HL-60 (cell line): ENCODE measurements around the gene NCAPH2.

ENCODE experiments used
- DNase-seq, 2 experiments: peaks; one replicate each; pipeline ENCODE4 v3.0.0-alpha.2; 2010 to 2020; ENCODE audit warnings: low read depth in 1 of 2, low spot score in 1 of 2
- H3K27ac ChIP-seq: fragments of 250-450 bp; sonication (Bioruptor Pico); replicated peaks from 2 replicates; pipeline ENCODE4 v1.5.1; 2020; ENCODE audit warnings: mild to moderate bottlenecking, moderate library complexity
- H3K27me3 ChIP-seq: fragments of 250-450 bp; sonication (Bioruptor Pico); 2 replicates; pipeline ENCODE4 v1.5.1; 2021; ENCODE audit warnings: mild to moderate bottlenecking, moderate library complexity; ENCODE audit not compliant: insufficient read depth, poor library complexity, severe bottlenecking
- H3K4me3 ChIP-seq: replicated peaks from 2 replicates; pipeline ENCODE4 v1.5.1; 2011; ENCODE audit warnings: mild to moderate bottlenecking, control low read depth, low read length; ENCODE audit not compliant: insufficient read depth
- CTCF ChIP-seq: IDR thresholded peaks from one replicate; pipeline ENCODE4 v1.5.1; 2011; ENCODE audit warnings: low read length, control low read depth, inconsistent platforms; ENCODE audit not compliant: insufficient read depth
- GABPA ChIP-seq: IDR thresholded peaks from 2 replicates; pipeline ENCODE4 v1.6.1; 2012; ENCODE audit warnings: low read depth
- POLR2AphosphoS5 ChIP-seq: IDR thresholded peaks from 2 replicates; pipeline ENCODE4 v1.6.1; 2012; ENCODE audit warnings: low read depth
- REST ChIP-seq: IDR thresholded peaks from 2 replicates; pipeline ENCODE4 v1.6.1; 2012; ENCODE audit warnings: low read depth; ENCODE audit not compliant: insufficient replicate concordance
- SPI1 ChIP-seq: IDR thresholded peaks from 2 replicates; pipeline ENCODE4 v1.6.1; 2012; ENCODE audit warnings: low read depth, mild to moderate bottlenecking, borderline replicate concordance

Gene NCAPH2

GRCh38 chr22:50572965-50573364, 64.9 kb downstream of the NCAPH2 start:
- H3K27ac ChIP-seq, result no peak overlapping the region
- H3K4me3 ChIP-seq, result no peak overlapping the region
- TF ChIP-seq REST (no peak), GABPA (no peak), POLR2AphosphoS5 (no peak), SPI1 (no peak), CTCF (no peak)
- DNase-seq, result no peak
- H3K27me3 ChIP-seq, result no peaks in the 10 kb centered on the region

GRCh38 chr22:50573491-50574382, 65.7 kb downstream of the NCAPH2 start:
- no peak for TF ChIP-seq GABPA
- no peak for TF ChIP-seq CTCF
- no peak for TF ChIP-seq POLR2AphosphoS5
- TF ChIP-seq SPI1, result no peak
- H3K4me3 ChIP-seq, result no peak overlapping the region
- no peak for DNase-seq

GRCh38 chr22:50574383-50574755, 66.3 kb downstream of the NCAPH2 start:
- DNase-seq, result no peak
- Histone ChIP-seq H3K4me3 (no peak overlapping the region), H3K27me3 (no peaks in the 10 kb centered on the region), H3K27ac (no peak overlapping the region)
- no peak for TF ChIP-seq CTCF
- TF ChIP-seq GABPA, result no peak
- TF ChIP-seq POLR2AphosphoS5, result no peak
- TF ChIP-seq REST, result no peak
- TF ChIP-seq SPI1, result no peak

More at GRCh38 chr22:50573491-50574382, 65.7 kb downstream of the NCAPH2 start:
- Histone ChIP-seq H3K27ac (no peak overlapping the region), H3K27me3 (no peaks in the 10 kb centered on the region)
